ENCODE measurements around the gene KCNAB1.

Gene KCNAB1

GRCh38 chr3:156317462-156318074 is 197.2 kb downstream of the KCNAB1 start:
- DNase-seq (ENCODE audit: low spot score): no peak

- no peak for DNase-seq (ENCODE audit: low spot score)
Measured at GRCh38 chr3:156321945-156322344, 201.6 kb downstream of the KCNAB1 start.

- DNase-seq (ENCODE audit: low spot score): no peak
Measured at GRCh38 chr3:156323466-156323865, 203.1 kb downstream of the KCNAB1 start.

GRCh38 chr3:156330415-156330814 is 210.0 kb downstream of the KCNAB1 start:
- no peak for DNase-seq (ENCODE audit: low spot score)

- DNase-seq (ENCODE audit: low spot score): no peak
Measured at GRCh38 chr3:156332304-156332703, 211.9 kb downstream of the KCNAB1 start.

- DNase-seq (ENCODE audit: low spot score): no peak
Measured at GRCh38 chr3:156334841-156335545, 214.6 kb downstream of the KCNAB1 start.

- no peak for DNase-seq (ENCODE audit: low spot score)
Measured at GRCh38 chr3:156339491-156339890, 219.1 kb downstream of the KCNAB1 start.

GRCh38 chr3:156341332-156341731 is 221.0 kb downstream of the KCNAB1 start:
- DNase-seq (ENCODE audit: low spot score): no peak

GRCh38 chr3:156341831-156342416 is 221.5 kb downstream of the KCNAB1 start:
- no peak for DNase-seq (ENCODE audit: low spot score)

- no peak for DNase-seq (ENCODE audit: low spot score)
Measured at GRCh38 chr3:156344215-156344614, 223.8 kb downstream of the KCNAB1 start.

- DNase-seq (ENCODE audit: low spot score): no peak
Measured at GRCh38 chr3:156349111-156349510, 228.7 kb downstream of the KCNAB1 start.

- no peak for DNase-seq (ENCODE audit: low spot score)
Measured at GRCh38 chr3:156349978-156350377, 229.6 kb downstream of the KCNAB1 start.

GRCh38 chr3:156350781-156351180 is 230.4 kb downstream of the KCNAB1 start:
- DNase-seq (ENCODE audit: low spot score): no peak

- DNase-seq (ENCODE audit: low spot score): no peak
Measured at GRCh38 chr3:156351783-156352182, 231.4 kb downstream of the KCNAB1 start.

GRCh38 chr3:156352728-156353127 is 232.3 kb downstream of the KCNAB1 start:
- DNase-seq (ENCODE audit: low spot score): no peak

GRCh38 chr3:156353563-156353962 is 233.2 kb downstream of the KCNAB1 start:
- DNase-seq (ENCODE audit: low spot score): no peak

- DNase-seq (ENCODE audit: low spot score): no peak
Measured at GRCh38 chr3:156356537-156357363, 236.4 kb downstream of the KCNAB1 start.

GRCh38 chr3:156358232-156358631 is 237.9 kb downstream of the KCNAB1 start:
- DNase-seq (ENCODE audit: low spot score): no peak

GRCh38 chr3:156359368-156359767 is 239.0 kb downstream of the KCNAB1 start:
- DNase-seq (ENCODE audit: low spot score): no peak

GRCh38 chr3:156360083-156360482 is 239.7 kb downstream of the KCNAB1 start:
- no peak for DNase-seq (ENCODE audit: low spot score)

- no peak for DNase-seq (ENCODE audit: low spot score)
Measured at GRCh38 chr3:156360963-156361362, 240.6 kb downstream of the KCNAB1 start.

- no peak for DNase-seq (ENCODE audit: low spot score)
Measured at GRCh38 chr3:156366559-156366958, 246.2 kb downstream of the KCNAB1 start.

- no peak for DNase-seq (ENCODE audit: low spot score)
Measured at GRCh38 chr3:156368189-156368588, 247.8 kb downstream of the KCNAB1 start.

All from CD4-positive, alpha-beta T cell treated with Interleukin-15 for 4 hours (primary cell).